ENCODE data around the gene FGF22.

GRCh38 chr19:618674-619285 is 20.9 kb upstream of the FGF22 start:
- no peak for TF ChIP-seq POLR2A (IDR thresholded peaks at IDR 0.05)
- TF ChIP-seq, protein P1, sequence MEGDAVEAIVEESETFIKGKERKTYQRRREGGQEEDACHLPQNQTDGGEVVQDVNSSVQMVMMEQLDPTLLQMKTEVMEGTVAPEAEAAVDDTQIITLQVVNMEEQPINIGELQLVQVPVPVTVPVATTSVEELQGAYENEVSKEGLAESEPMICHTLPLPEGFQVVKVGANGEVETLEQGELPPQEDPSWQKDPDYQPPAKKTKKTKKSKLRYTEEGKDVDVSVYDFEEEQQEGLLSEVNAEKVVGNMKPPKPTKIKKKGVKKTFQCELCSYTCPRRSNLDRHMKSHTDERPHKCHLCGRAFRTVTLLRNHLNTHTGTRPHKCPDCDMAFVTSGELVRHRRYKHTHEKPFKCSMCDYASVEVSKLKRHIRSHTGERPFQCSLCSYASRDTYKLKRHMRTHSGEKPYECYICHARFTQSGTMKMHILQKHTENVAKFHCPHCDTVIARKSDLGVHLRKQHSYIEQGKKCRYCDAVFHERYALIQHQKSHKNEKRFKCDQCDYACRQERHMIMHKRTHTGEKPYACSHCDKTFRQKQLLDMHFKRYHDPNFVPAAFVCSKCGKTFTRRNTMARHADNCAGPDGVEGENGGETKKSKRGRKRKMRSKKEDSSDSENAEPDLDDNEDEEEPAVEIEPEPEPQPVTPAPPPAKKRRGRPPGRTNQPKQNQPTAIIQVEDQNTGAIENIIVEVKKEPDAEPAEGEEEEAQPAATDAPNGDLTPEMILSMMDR (IDR thresholded peaks at IDR 0.05): no peak
